ENCODE results near the gene HOPX. TPM values are rescaled to one million over a fixed set of nuclear protein-coding genes. Genes with fewer than 3 reads are reported as not detected.

HOPX gene
- total and polyA plus RNA-seq, 2 experiments from 2014 or later, result not detected

DNA sequence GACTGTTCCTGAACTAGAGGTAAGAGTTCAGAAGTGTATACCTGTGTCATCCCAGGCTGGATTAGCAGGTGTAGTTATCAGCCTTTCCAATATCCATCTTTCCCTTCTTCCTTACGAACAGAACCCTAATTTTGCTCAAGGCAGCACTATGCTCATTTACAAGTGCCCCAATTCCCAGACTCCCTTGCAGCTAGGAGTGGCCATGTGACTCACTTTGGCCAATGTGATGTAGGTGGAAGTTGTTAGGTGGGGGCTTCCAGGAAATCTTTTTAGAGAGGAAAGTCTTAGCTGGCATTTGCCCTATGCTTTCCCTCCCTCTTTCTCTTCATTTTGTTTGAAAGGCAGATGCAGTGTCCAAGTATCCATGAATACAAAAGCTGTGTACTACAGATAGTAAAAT lies 34.8 kb downstream of the HOPX start (continued):
- no peak for TF ChIP-seq ZNF331 (CRISPR knock-in tag; IDR thresholded peaks at IDR 0.05; ENCODE audit: low read depth)
- no peak for TF ChIP-seq JUNB (IDR thresholded peaks at IDR 0.05; ENCODE audit: unreplicated experiment)
- TF ChIP-seq NANOG (IDR thresholded peaks at IDR 0.05; ENCODE audit: borderline replicate concordance), result no peak
- no peak for TF ChIP-seq CREB1 (CRISPR knock-in tag; IDR thresholded peaks at IDR 0.05; ENCODE audit: low read depth)
- TF ChIP-seq, protein P1, sequence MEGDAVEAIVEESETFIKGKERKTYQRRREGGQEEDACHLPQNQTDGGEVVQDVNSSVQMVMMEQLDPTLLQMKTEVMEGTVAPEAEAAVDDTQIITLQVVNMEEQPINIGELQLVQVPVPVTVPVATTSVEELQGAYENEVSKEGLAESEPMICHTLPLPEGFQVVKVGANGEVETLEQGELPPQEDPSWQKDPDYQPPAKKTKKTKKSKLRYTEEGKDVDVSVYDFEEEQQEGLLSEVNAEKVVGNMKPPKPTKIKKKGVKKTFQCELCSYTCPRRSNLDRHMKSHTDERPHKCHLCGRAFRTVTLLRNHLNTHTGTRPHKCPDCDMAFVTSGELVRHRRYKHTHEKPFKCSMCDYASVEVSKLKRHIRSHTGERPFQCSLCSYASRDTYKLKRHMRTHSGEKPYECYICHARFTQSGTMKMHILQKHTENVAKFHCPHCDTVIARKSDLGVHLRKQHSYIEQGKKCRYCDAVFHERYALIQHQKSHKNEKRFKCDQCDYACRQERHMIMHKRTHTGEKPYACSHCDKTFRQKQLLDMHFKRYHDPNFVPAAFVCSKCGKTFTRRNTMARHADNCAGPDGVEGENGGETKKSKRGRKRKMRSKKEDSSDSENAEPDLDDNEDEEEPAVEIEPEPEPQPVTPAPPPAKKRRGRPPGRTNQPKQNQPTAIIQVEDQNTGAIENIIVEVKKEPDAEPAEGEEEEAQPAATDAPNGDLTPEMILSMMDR (conservative IDR thresholded peaks at IDR 0.05; ENCODE audit: low read depth in 2 of 2), result no peak
- TF ChIP-seq EZH2phosphoT487 (IDR thresholded peaks at IDR 0.05; ENCODE audit: unreplicated experiment), result no peak
- no peak for TF ChIP-seq ZNF114 (CRISPR knock-in tag; IDR thresholded peaks at IDR 0.05)

DNA sequence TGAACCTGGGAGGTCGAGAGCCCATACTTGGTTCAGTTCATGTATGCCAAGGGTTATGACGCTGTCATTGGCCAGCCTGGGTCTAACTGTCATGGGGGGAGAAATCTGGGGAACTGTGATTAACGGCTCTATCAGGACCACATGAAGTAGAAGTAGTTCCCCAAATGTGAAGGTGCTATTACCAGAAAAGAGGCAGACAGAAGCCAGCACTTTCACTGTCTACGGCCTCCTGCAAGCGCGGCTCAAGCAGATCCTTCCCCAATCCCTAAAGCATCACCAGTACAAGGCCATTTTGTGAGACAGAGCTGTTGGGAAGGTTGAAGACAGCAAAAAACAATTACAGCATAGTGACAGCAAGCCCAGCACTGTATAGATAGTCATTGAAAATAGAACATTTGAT lies 37.5 kb downstream of the HOPX start:
- Histone ChIP-seq H3K4me1 (ENCODE audit: insufficient read depth) (no peaks in the 10 kb centered on the region), H3K27ac (ENCODE audit: low read depth) (no peak overlapping the region), H3K79me2 (replicated peaks; ENCODE audit: insufficient read depth) (no peaks in the 10 kb centered on the region), H3K4me3 (no peak overlapping the region), H3K36me3 (ENCODE audit: insufficient read depth) (no peaks in the 10 kb centered on the region), H3K9me2 (ENCODE audit: insufficient read depth) (no peaks in the 10 kb centered on the region; the same call in 1 of the 2 replicates), H4K20me1 (replicated peaks; ENCODE audit: insufficient read depth) (no peaks in the 10 kb centered on the region), H3F3A (replicated peaks; ENCODE audit: low read depth) (no peaks in the 10 kb centered on the region), H2AFZ (no peak overlapping the region), H3K27me3 (ENCODE audit: insufficient read depth) (no peaks in the 10 kb centered on the region), H3K4me2 (no peak overlapping the region)
- ATAC-seq (no peak), DNase-seq (ENCODE audit: low spot score) (no peak)
- H3K4me1 Mint-ChIP-seq, result no peaks in the 10 kb centered on the region
- H3K9me3 Mint-ChIP-seq, result peaks cover 8% of the 10 kb centered on the region; the same call in 2 of the 3 replicates
- H3K36me3 Mint-ChIP-seq (ENCODE audit: low read depth), result no peaks in the 10 kb centered on the region
- H3K27me3 Mint-ChIP-seq (ENCODE audit: insufficient read depth, low read depth, poor library complexity), result no peaks in the 10 kb centered on the region
- H3K4me3 Mint-ChIP-seq, result no peak overlapping the region
- H3K27ac Mint-ChIP-seq, result no peak overlapping the region
- TF ChIP-seq, protein P2, sequence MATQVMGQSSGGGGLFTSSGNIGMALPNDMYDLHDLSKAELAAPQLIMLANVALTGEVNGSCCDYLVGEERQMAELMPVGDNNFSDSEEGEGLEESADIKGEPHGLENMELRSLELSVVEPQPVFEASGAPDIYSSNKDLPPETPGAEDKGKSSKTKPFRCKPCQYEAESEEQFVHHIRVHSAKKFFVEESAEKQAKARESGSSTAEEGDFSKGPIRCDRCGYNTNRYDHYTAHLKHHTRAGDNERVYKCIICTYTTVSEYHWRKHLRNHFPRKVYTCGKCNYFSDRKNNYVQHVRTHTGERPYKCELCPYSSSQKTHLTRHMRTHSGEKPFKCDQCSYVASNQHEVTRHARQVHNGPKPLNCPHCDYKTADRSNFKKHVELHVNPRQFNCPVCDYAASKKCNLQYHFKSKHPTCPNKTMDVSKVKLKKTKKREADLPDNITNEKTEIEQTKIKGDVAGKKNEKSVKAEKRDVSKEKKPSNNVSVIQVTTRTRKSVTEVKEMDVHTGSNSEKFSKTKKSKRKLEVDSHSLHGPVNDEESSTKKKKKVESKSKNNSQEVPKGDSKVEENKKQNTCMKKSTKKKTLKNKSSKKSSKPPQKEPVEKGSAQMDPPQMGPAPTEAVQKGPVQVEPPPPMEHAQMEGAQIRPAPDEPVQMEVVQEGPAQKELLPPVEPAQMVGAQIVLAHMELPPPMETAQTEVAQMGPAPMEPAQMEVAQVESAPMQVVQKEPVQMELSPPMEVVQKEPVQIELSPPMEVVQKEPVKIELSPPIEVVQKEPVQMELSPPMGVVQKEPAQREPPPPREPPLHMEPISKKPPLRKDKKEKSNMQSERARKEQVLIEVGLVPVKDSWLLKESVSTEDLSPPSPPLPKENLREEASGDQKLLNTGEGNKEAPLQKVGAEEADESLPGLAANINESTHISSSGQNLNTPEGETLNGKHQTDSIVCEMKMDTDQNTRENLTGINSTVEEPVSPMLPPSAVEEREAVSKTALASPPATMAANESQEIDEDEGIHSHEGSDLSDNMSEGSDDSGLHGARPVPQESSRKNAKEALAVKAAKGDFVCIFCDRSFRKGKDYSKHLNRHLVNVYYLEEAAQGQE (IDR thresholded peaks at IDR 0.05; ENCODE audit: unreplicated experiment), result no peak
- TF ChIP-seq POLR2AphosphoS5 (IDR thresholded peaks at IDR 0.05; ENCODE audit: low read depth) (no peak), ZNF331 (CRISPR knock-in tag; IDR thresholded peaks at IDR 0.05; ENCODE audit: low read depth) (no peak), STAT1 (IDR thresholded peaks at IDR 0.05; ENCODE audit: unreplicated experiment) (no peak), NANOG (IDR thresholded peaks at IDR 0.05; ENCODE audit: borderline replicate concordance) (no peak)
- TF ChIP-seq, protein P3, sequence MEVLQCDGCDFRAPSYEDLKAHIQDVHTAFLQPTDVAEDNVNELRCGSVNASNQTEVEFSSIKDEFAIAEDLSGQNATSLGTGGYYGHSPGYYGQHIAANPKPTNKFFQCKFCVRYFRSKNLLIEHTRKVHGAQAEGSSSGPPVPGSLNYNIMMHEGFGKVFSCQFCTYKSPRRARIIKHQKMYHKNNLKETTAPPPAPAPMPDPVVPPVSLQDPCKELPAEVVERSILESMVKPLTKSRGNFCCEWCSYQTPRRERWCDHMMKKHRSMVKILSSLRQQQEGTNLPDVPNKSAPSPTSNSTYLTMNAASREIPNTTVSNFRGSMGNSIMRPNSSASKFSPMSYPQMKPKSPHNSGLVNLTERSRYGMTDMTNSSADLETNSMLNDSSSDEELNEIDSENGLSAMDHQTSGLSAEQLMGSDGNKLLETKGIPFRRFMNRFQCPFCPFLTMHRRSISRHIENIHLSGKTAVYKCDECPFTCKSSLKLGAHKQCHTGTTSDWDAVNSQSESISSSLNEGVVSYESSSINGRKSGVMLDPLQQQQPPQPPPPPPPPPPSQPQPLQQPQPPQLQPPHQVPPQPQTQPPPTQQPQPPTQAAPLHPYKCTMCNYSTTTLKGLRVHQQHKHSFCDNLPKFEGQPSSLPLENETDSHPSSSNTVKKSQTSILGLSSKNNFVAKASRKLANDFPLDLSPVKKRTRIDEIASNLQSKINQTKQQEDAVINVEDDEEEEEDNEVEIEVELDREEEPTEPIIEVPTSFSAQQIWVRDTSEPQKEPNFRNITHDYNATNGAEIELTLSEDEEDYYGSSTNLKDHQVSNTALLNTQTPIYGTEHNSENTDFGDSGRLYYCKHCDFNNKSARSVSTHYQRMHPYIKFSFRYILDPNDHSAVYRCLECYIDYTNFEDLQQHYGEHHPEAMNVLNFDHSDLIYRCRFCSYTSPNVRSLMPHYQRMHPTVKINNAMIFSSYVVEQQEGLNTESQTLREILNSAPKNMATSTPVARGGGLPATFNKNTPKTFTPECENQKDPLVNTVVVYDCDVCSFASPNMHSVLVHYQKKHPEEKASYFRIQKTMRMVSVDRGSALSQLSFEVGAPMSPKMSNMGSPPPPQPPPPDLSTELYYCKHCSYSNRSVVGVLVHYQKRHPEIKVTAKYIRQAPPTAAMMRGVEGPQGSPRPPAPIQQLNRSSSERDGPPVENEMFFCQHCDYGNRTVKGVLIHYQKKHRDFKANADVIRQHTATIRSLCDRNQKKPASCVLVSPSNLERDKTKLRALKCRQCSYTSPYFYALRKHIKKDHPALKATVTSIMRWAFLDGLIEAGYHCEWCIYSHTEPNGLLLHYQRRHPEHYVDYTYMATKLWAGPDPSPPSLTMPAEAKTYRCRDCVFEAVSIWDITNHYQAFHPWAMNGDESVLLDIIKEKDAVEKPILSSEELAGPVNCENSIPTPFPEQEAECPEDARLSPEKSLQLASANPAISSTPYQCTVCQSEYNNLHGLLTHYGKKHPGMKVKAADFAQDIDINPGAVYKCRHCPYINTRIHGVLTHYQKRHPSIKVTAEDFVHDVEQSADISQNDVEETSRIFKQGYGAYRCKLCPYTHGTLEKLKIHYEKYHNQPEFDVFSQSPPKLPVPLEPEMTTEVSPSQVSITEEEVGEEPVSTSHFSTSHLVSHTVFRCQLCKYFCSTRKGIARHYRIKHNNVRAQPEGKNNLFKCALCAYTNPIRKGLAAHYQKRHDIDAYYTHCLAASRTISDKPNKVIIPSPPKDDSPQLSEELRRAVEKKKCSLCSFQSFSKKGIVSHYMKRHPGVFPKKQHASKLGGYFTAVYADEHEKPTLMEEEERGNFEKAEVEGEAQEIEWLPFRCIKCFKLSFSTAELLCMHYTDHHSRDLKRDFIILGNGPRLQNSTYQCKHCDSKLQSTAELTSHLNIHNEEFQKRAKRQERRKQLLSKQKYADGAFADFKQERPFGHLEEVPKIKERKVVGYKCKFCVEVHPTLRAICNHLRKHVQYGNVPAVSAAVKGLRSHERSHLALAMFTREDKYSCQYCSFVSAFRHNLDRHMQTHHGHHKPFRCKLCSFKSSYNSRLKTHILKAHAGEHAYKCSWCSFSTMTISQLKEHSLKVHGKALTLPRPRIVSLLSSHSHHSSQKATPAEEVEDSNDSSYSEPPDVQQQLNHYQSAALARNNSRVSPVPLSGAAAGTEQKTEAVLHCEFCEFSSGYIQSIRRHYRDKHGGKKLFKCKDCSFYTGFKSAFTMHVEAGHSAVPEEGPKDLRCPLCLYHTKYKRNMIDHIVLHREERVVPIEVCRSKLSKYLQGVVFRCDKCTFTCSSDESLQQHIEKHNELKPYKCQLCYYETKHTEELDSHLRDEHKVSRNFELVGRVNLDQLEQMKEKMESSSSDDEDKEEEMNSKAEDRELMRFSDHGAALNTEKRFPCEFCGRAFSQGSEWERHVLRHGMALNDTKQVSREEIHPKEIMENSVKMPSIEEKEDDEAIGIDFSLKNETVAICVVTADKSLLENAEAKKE (CRISPR knock-in tag; IDR thresholded peaks at IDR 0.05), result no peak
- TF ChIP-seq, protein P4, sequence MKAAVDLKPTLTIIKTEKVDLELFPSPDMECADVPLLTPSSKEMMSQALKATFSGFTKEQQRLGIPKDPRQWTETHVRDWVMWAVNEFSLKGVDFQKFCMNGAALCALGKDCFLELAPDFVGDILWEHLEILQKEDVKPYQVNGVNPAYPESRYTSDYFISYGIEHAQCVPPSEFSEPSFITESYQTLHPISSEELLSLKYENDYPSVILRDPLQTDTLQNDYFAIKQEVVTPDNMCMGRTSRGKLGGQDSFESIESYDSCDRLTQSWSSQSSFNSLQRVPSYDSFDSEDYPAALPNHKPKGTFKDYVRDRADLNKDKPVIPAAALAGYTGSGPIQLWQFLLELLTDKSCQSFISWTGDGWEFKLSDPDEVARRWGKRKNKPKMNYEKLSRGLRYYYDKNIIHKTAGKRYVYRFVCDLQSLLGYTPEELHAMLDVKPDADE (IDR thresholded peaks at IDR 0.05), result no peak
